ENCODE measurements around the gene GPR35.

The GPR35 gene

DNA sequence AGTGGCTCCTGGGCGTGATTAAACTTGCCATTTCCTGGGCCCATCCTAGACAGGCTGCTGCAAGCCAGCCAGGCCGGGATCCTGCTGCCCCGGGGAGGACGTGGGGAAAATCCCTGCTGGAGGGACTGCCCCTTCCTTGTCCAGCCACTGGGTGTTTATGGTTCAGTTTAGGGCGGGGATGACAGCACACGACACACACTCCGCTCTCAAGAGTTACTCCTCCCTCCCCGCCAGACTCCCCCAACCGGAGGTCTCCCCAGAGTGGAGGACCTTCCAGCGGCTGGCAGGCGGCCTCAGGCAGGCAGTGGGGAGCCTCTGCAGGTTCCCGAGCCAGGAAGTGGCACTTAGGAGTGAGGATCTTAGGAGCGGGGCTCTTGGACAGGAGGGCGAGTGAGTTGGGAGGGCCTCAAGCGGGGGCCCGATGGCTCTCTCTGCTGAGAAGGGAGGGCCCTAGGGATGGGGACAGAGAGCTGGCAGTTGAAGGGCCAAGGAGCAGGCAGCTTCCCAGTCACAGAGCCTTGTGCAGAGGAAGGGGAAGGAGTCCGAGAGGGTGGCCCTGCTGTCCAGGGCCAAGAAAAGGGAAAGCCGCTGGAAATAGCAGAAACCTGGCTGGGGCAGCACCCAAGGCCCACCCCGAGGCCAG, 5.7 kb upstream of the GPR35 start:
- TF ChIP-seq CTCF (IDR thresholded peaks at IDR 0.05; ENCODE audit: insufficient read depth, missing control alignments) = no peak
- DNase-seq (ENCODE audit: insufficient read length, low spot score) (no peak), FAIRE-seq (no peak)

- no peak for TF ChIP-seq CTCF (IDR thresholded peaks at IDR 0.05; ENCODE audit: insufficient read depth, missing control alignments)
- DNase-seq (ENCODE audit: insufficient read length, low spot score) = no peak
- FAIRE-seq = no peak
Observed at GRCh38 chr2:240620149-240620731, 5.0 kb upstream of the GPR35 start.

GRCh38 chr2:240620859-240621258, 4.4 kb upstream of the GPR35 start:
- DNase-seq (ENCODE audit: insufficient read length, low spot score) (no peak), FAIRE-seq (no peak)
- TF ChIP-seq CTCF (IDR thresholded peaks at IDR 0.05; ENCODE audit: insufficient read depth, missing control alignments) = no peak

- no peak for TF ChIP-seq CTCF (IDR thresholded peaks at IDR 0.05; ENCODE audit: insufficient read depth, missing control alignments)
- FAIRE-seq (no peak), DNase-seq (ENCODE audit: insufficient read length, low spot score) (no peak)
Observed at GRCh38 chr2:240622060-240622411, 3.2 kb upstream of the GPR35 start.

DNA sequence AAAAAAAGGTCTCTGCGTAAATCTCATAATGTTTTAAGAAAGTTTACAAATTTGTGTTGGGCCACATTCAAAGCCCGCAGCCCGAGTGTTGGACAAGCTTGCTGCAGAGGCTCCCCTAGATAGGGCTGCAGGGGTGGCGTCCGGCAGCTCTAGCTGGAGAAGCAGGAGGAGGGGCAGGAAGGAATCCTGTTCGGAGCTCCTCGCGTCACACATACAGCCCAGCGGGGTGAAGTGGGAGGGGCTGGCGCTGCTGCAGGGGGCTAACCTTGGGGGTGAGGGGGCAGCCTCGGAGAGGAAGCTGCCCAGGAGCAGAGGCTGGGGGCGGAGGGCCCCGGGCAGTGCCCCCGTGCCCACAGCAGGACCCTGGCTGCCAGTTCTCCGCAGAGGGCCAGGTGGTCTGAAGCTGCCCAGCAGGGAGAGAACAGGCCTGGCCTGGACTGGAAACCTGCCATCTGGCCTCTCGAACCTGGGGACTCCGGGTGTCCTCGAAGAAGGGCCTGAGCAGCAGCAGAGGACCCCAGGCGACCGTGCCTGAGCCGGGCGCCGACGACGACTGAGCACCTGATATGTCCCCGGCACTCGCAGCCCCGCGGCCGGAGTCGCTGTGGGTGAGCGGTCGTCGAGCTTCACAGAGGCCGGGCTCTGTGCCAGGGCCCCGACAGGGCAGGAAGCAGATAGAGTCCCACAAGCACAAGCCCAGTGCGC, 2.6 kb upstream of the GPR35 start:
- TF ChIP-seq CTCF (IDR thresholded peaks at IDR 0.05; ENCODE audit: insufficient read depth, missing control alignments) = no peak
- DNase-seq (ENCODE audit: insufficient read length, low spot score) (no peak), FAIRE-seq (no peak)

- no peak for FAIRE-seq
- no peak for TF ChIP-seq CTCF (IDR thresholded peaks at IDR 0.05; ENCODE audit: insufficient read depth, missing control alignments)
Observed at GRCh38 chr2:240623531-240624010, 1.7 kb upstream of the GPR35 start.

More at GRCh38 chr2:240623531-240624010, 1.7 kb upstream of the GPR35 start:
- no peak for DNase-seq (ENCODE audit: insufficient read length, low spot score)

Data from D721Med (cell line).